Head of caudate nucleus (tissue), 42 donors: ENCODE results near the gene ATP5MC3.

Source experiments
- DNase-seq, 42 donors: peaks; one replicate each; pipeline versions ENCODE4 v3.0.0 to v3.0.0-alpha.2; 2020 to 2021; ENCODE audit warnings: mixed read lengths in 7 of 42
- intact Hi-C: fragments of 100-400 bp; cut with DNase I; formaldehyde crosslinking; loops from one replicate; pipeline ENCODE4 v1.15.0; 2022

Gene ATP5MC3

DNA sequence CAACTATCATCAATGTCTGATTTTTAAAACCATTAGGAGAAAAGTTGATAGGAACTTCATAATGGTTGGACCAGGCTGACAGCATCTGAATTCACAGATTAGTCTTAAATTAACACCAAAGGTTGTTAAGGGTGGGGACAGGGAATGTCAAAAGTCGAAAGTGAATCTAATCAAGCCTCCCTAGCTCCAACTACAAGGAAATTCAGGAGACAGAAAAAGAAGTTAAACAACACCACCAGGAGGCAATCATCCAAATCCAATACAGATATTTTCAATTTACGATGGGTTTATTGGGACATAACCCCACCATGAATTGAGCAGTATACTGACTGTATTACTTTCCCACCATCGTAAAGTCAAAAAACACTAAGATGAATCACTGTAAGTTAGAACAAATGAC lies 46.3 kb downstream of the ATP5MC3 start:
- intact Hi-C loops = no loop called here
- no peak for DNase-seq

DNA sequence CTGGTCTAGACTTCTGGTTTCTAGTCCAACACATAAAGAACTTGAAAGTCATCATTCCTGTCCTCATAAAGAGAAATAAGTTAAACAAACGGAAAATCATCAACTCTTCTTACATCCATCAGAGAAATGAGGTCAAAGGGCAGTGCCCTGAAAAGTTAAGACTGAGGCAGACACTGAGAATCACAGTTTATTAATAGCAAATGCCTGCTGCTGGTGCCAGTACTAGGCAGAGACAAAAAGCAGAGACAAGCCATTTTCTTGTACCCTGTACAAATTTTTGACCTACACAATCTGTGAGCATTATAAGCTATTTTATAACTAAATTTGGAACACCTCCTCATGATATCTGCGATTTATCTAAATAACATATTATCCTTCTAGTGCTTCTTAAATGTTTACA lies 50.3 kb downstream of the ATP5MC3 start:
- intact Hi-C loops = no loop called here
- DNase-seq = no peak

GRCh38 chr2:175126661-175127060 lies 54.8 kb downstream of the ATP5MC3 start:
- intact Hi-C loops = no loop called here
- no peak for DNase-seq
